HFFc6 (cell line): Measurements from ENCODE around the gene SPIB. TPM values are rescaled to one million over a fixed set of nuclear protein-coding genes. Genes with fewer than 3 reads are reported as not detected.
"Not testable (repeated sequence)": the region's sequence is repeated elsewhere in the genome, so short reads cannot be mapped to it uniquely, and the experiment has no call there.

ENCODE experiments used
- DNase-seq: peaks from one replicate; pipeline ENCODE4 v3.0.0-alpha.2; 2018
- H3K27ac Mint-ChIP-seq: 2 replicates; pipeline ENCODE4 v1.8.0; 2020; ENCODE audit warnings: mild to moderate bottlenecking, mixed read lengths
- H3K27me3 Mint-ChIP-seq: 2 replicates; pipeline ENCODE4 v1.8.0; 2021; ENCODE audit warnings: mild to moderate bottlenecking, moderate library complexity, mixed read lengths; ENCODE audit not compliant: insufficient read depth
- H3K36me3 Mint-ChIP-seq: 2 replicates; pipeline ENCODE4 v1.8.0; 2021; ENCODE audit warnings: low read depth, mixed read lengths
- H3K4me1 Mint-ChIP-seq: 2 replicates; pipeline ENCODE4 v1.8.0; 2020; ENCODE audit warnings: low read depth, mixed read lengths
- H3K4me3 Mint-ChIP-seq: 2 replicates; pipeline ENCODE4 v1.8.0; 2020; ENCODE audit warnings: mild to moderate bottlenecking, moderate library complexity, mixed read lengths
- H3K9me3 Mint-ChIP-seq: 2 replicates; pipeline ENCODE4 v1.8.0; 2020; ENCODE audit warnings: mild to moderate bottlenecking, mixed read lengths
- CTCF ChIP-seq: fragments of 200-600 bp; sonication (generic); IDR thresholded peaks from 2 replicates; pipeline ENCODE4 v1.5.0; 2021; ENCODE audit warnings: antibody characterized with exemption, mild to moderate bottlenecking
- total RNA-seq, 6 experiments: library from RNA; stranded (reverse); fragmentation: NEBNext Ultra II Directional; extraction: Animal tissue kit (Norgen Biotek cat#: 25700); gene quantifications; 2 replicates in 1 of 6; 3 replicates in 5 of 6; pipeline ENCODE4 v1.2.3, GENCODE V29; 2021

Gene SPIB
- total RNA-seq, 6 experiments from 2014 or later = not detected

- H3K36me3 Mint-ChIP-seq = peaks cover 10% of the 10 kb centered on the region; the same call in 1 of the 2 replicates
- no peak overlapping the region for H3K27ac Mint-ChIP-seq
- H3K9me3 Mint-ChIP-seq = no peaks in the 10 kb centered on the region
- no peak for DNase-seq
- peaks cover 8% of the 10 kb centered on the region for H3K27me3 Mint-ChIP-seq
- H3K4me1 Mint-ChIP-seq = peaks cover 32% of the 10 kb centered on the region
- no peak for TF ChIP-seq CTCF
- H3K4me3 Mint-ChIP-seq = no peak overlapping the region
Observed at GRCh38 chr19:50387176-50387867, 31.4 kb upstream of the SPIB start.

- Mint-ChIP-seq H3K4me3 (no peak overlapping the region), H3K9me3 (no peaks in the 10 kb centered on the region), H3K4me1 (peaks cover 32% of the 10 kb centered on the region), H3K36me3 (peaks cover 10% of the 10 kb centered on the region; the same call in 1 of the 2 replicates), H3K27ac (no peak overlapping the region), H3K27me3 (peaks cover 8% of the 10 kb centered on the region)
- DNase-seq = no peak
- no peak for TF ChIP-seq CTCF
Observed at GRCh38 chr19:50387868-50388245, 30.9 kb upstream of the SPIB start.

GRCh38 chr19:50390295-50390694, 28.4 kb upstream of the SPIB start:
- peaks cover 10% of the 10 kb centered on the region; the same call in 1 of the 2 replicates for H3K36me3 Mint-ChIP-seq
- not testable (repeated sequence) for H3K9me3 Mint-ChIP-seq, DNase-seq, H3K4me3 Mint-ChIP-seq, H3K27me3 Mint-ChIP-seq, H3K27ac Mint-ChIP-seq
- peaks cover 14% of the 10 kb centered on the region for H3K4me1 Mint-ChIP-seq

- not testable (repeated sequence) for H3K9me3 Mint-ChIP-seq, H3K4me3 Mint-ChIP-seq, H3K4me1 Mint-ChIP-seq, DNase-seq, H3K27me3 Mint-ChIP-seq, H3K27ac Mint-ChIP-seq
- peaks cover 14% of the 10 kb centered on the region; the same call in 1 of the 2 replicates for H3K36me3 Mint-ChIP-seq
Observed at GRCh38 chr19:50390952-50391351, 27.8 kb upstream of the SPIB start.

- Mint-ChIP-seq H3K27me3 (no peaks in the 10 kb centered on the region), H3K27ac (no peak overlapping the region), H3K4me1 (peaks cover 1% of the 10 kb centered on the region; the same call in 1 of the 2 replicates), H3K9me3 (no peaks in the 10 kb centered on the region), H3K36me3 (peaks cover 11% of the 10 kb centered on the region; the same call in 1 of the 2 replicates), H3K4me3 (no peak overlapping the region)
- no peak for TF ChIP-seq CTCF
- DNase-seq = no peak
Observed at GRCh38 chr19:50392759-50393158, 26.0 kb upstream of the SPIB start.

GRCh38 chr19:50393589-50393988, 25.1 kb upstream of the SPIB start:
- Mint-ChIP-seq H3K4me3 (no peak overlapping the region), H3K9me3 (no peaks in the 10 kb centered on the region), H3K36me3 (peaks cover 9% of the 10 kb centered on the region; the same call in 1 of the 2 replicates), H3K27me3 (no peaks in the 10 kb centered on the region; the same call in 1 of the 2 replicates), H3K4me1 (no peaks in the 10 kb centered on the region), H3K27ac (no peak overlapping the region)
- no peak for TF ChIP-seq CTCF
- DNase-seq = no peak
